Muscle of back (tissue), 11 donors: ENCODE results near the gene ABCB8. TPM values are rescaled to one million over a fixed set of nuclear protein-coding genes. Genes with fewer than 3 reads are reported as not detected.
A peak's percentile ranks its signal among the peaks of the same experiment; 100 is the strongest.

Source experiments
- DNase-seq, 3 donors: peaks; one replicate each; pipeline versions ENCODE4 v3.0.0 to v3.0.0-alpha.2; 2013
- polyA plus RNA-seq, 10 donors: library from polyadenylated mRNA; unstranded; fragments of 120-200 nt; gene quantifications; one replicate each; pipeline ENCODE4 v1.2.1, GENCODE V29; 2013; ENCODE audit not compliant: insufficient read length in 10 of 10

ABCB8 gene
- polyA plus RNA-seq, 10 donors = 12.9 to 34.9 (median 17.6) TPM

GRCh38 chr7:151069841-151070573 is 41.8 kb downstream of the ABCB8 start:
- DNase-seq = no peak

GRCh38 chr7:151070574-151070960 is 42.3 kb downstream of the ABCB8 start:
- no peak for DNase-seq

GRCh38 chr7:151071032-151071866 is 43.0 kb downstream of the ABCB8 start:
- DNase-seq = no peak

- DNase-seq = no peak
These were observed 45.7 kb downstream of the ABCB8 start for GRCh38 chr7:151073990-151074389.

- no peak for DNase-seq
These were observed 46.8 kb downstream of the ABCB8 start for GRCh38 chr7:151074817-151075661.

DNA sequence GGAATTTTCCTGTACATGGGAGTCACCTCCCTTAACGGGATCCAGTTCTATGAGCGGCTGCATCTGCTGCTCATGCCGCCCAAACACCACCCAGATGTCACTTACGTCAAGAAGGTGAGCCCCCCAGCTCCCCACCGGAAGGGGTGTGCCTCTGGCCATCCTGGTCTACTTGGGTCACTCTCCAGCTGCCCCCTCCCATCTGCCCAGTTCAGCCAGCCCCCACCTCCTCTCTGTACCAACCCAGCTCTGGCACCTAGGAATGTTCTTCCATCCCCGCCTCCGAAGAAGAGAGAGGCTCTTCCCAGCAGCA is 47.4 kb downstream of the ABCB8 start:
- DNase-seq = no peak

DNA sequence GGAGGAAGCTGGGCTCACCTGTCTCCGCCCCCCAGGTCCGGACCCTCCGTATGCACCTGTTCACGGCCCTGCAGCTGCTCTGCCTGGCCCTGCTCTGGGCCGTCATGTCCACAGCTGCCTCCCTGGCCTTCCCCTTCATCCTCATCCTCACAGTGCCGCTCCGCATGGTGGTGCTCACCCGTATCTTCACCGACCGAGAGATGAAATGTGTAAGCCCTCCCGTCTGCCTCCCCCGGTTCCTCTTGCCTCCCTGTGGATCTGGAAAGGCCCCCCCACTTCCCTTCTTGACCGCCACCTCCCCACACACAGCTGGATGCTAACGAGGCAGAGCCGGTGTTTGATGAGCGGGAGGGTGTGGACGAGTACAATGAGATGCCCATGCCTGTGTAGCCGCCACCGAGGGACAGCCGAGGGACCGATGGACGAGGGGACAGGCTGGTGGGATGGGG is 47.8 kb downstream of the ABCB8 start:
- no peak for DNase-seq

- no peak for DNase-seq
These were observed 48.8 kb downstream of the ABCB8 start for GRCh38 chr7:151076863-151077704.

DNA sequence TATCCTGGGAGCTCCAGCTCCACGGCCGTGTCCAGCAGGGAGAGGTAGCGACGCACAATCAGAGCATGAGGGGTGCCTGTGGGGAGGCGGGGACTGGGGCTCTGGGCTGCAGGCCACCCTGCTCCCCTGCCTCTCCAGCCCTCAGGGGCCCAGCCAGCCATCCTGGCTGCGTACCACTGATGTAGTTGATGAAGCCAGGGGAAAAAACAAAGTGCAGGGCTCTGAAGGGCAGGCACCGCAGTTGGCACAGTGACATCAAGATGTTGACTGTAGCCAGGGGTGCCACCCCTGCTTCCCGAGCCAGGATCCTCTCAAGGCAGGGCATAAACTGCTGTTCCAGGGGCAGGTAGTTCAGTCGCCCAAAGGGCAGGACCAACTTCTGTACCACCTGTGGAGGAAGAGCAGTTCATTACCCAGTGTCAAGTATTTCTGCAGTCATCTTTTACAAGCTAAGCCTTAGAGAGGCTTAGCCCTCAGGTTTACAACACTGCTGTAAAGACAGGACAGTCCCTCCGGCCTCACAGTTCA is 49.5 kb downstream of the ABCB8 start:
- DNase-seq = no peak

- peak in 1 of 3 donors; percentile 57 for DNase-seq
These were observed 50.2 kb downstream of the ABCB8 start for GRCh38 chr7:151078233-151079040.

DNA sequence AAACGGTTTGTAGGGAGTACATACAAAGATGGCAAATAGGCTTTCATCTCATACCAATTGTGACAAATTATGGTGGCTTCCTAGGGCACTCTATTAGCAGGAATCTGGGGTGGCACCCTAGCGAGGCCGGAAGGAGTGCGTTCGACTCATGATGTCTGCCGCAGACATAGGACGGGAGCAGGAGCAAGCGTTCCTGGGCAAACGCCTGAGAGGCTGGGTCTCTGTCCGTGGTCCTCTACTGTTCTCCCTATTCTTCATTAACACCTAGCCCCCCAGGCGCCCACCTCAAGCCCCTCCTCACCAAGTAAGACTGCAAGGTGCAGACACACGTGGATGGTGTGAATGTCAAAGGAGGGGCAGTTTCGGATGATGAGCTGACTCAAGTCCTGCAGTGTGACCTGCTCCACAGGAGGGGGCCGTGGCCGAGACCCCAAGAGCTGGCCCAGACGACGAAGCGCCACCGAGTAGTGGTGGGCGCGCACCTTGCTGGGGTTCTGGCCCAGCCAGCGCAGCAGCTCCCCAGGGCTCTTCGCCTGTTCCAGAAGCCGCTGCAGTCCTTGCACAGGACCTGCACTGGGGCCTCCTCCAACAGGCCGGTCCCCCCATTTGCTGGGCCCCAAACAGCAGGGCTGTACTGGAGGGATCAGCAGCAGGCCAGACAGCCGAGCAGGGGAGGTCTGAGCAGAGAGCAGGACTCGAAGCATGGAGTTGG is 51.1 kb downstream of the ABCB8 start:
- DNase-seq = no peak

DNA sequence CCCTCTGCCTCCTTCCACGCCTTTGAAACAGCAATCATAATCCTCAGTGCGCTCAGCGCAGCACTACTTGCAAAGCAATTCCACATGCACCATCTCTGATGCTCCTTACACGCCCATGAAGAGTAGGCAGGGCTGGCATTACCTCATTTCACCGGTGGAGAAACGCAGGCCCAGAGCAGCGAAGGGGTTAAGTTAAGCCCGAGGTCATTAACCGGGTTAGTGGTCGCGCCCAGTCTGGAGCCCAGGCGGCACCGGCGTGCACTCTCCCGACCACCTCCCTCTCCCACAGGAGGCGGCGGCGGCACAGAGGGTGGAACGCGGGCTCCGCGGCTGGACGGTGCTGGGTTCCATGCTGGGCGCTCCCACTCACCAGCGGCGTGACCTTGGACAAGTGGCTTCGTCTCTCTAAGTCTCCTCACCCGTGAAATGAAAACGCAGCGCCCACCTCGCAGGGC is 51.8 kb downstream of the ABCB8 start:
- peak in 1 of 3 donors; percentile 53 for DNase-seq

DNA sequence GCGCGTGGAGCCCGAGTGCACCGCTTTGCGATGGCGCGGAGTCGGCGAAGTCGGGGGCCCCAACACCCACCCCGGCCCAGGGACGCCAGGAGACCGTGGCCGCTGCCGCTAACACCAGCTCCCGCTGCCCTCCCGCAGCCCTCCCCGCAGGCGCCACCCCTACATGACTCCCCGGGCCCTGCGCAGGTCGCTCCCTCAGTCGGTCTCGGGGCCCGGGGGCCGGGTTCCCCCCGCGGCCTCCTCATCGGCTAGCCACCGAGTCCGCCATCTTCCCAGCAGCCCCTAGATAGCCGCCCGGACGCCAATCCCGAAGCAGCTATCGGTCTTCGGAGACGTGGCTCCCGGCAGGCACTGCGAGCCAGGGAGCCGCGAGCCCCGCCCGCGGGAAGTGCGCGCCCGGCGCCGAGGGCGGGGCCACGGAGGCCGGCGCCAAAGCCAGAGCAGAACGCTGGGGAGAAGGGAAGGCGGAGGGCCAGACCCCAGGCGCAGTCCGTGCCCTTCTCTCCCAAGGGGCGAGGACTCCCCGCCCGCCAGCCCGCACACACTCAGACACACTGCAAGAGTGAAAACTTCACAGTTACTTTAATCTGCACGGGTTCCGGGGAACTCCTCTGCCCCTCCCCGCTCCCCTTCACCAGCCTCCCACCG is 52.4 kb downstream of the ABCB8 start, which contains the start of gene FASTK:
Gene FASTK (minus strand): TSS at position 288 of the 648 bp plus-strand sequence. CDS start 43 bp downstream, at position 245.
- DNase-seq = peak; percentile 93 to 97 (median 93)

GRCh38 chr7:151081170-151082101 is 53.2 kb downstream of the ABCB8 start:
- DNase-seq = peak in 1 of 3 donors; percentile 53

DNA sequence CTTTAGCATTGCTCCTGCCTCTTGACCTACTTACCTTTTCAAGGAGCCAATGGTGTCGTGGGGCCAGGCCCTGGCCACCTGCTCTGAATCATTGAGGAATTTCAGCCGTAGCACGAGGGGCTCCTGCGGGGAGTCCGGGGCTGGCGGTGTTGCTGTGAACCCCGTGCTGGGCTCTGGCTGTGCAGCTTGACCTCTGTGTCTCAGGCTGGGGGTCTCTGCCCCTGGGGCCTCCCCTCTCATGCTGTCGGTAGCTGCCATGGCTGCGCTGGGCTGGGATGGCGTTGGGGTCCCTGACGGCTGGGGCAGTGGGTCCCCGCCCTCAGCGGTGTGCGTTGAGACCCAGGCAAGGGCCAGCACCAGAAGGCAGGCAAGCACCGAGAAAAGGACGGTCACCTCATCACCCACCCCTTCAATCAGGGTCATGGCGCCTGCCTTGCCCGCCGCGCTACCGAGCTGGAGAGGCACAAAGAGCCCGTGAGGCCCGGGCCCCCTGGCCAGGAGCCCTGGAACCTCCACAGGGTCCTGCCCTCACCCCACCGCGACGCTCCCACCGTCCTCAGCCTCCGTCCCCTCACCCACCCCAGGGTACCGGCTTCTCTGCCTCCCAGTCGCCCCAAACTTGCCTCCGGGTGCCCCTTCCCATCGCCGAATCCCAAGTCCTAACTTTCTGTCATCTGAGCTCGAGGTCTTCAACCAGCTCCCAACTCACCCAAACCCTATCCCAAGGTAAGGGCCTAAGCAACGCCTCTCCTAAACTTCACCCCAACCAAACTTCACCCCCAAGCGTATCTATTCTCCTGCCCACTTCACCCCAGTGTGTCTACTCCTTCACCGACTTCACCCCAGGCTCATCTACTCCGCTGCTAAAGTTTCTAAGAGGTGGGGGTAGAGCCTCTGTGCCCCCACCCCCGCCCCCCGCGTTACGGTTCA is 54.2 kb downstream of the ABCB8 start:
- no peak for DNase-seq
